MM.1S (cell line): ENCODE data around the gene TOX2.

ENCODE experiments used
- DNase-seq: peaks from one replicate; pipeline ENCODE4 v3.0.0-alpha.2; 2015
- H2AFZ ChIP-seq: fragments of 300-600 bp; sonication (generic); 2 replicates; pipeline ENCODE4 v1.6.0; 2016; ENCODE audit warnings: antibody characterized with exemption, low read length
- H3F3A ChIP-seq: fragments of 300-600 bp; sonication (generic); 2 replicates; pipeline ENCODE4 v1.6.1; 2016; ENCODE audit warnings: mild to moderate bottlenecking, antibody characterized with exemption, low read length, moderate library complexity, mixed read lengths; ENCODE audit not compliant: insufficient read depth
- H3K27ac ChIP-seq: fragments of 300-600 bp; sonication (generic); 2 replicates; pipeline ENCODE4 v1.5.1; 2016; ENCODE audit warnings: mild to moderate bottlenecking, low read length
- H3K27me3 ChIP-seq: fragments of 300-600 bp; sonication (generic); replicated peaks from 2 replicates; pipeline ENCODE4 v1.6.0; 2016; ENCODE audit warnings: low read length; ENCODE audit not compliant: insufficient read depth
- H3K36me3 ChIP-seq: fragments of 300-600 bp; sonication (generic); replicated peaks from 2 replicates; pipeline ENCODE4 v1.6.1; 2016; ENCODE audit warnings: mild to moderate bottlenecking, low read length, mixed read lengths; ENCODE audit not compliant: insufficient read depth
- H3K4me1 ChIP-seq: fragments of 300-600 bp; sonication (generic); 2 replicates; pipeline ENCODE4 v1.6.1; 2016; ENCODE audit warnings: low read length, mixed read lengths
- H3K4me2 ChIP-seq: fragments of 300-600 bp; sonication (generic); 2 replicates; pipeline ENCODE4 v1.6.0; 2016; ENCODE audit warnings: low read depth, low read length
- H3K4me3 ChIP-seq: fragments of 300-600 bp; sonication (generic); 2 replicates; pipeline ENCODE4 v1.5.1; 2016; ENCODE audit warnings: low read length, mixed read lengths
- H3K79me2 ChIP-seq: fragments of 300-600 bp; sonication (generic); 2 replicates; pipeline ENCODE4 v1.6.1; 2016; ENCODE audit warnings: mixed run types, low read length, mixed read lengths
- H3K9ac ChIP-seq: fragments of 300-600 bp; sonication (generic); 2 replicates; pipeline ENCODE4 v1.6.1; 2016; ENCODE audit warnings: low read length, mixed read lengths
- H3K9me2 ChIP-seq: fragments of 300-600 bp; sonication (generic); replicated peaks from 2 replicates; pipeline ENCODE4 v1.6.1; 2016; ENCODE audit warnings: mild to moderate bottlenecking, low read length, mixed read lengths; ENCODE audit not compliant: insufficient read depth
- H3K9me3 ChIP-seq: fragments of 300-600 bp; sonication (generic); replicated peaks from 2 replicates; pipeline ENCODE4 v1.6.1; 2016; ENCODE audit warnings: mild to moderate bottlenecking, low read length, mixed read lengths; ENCODE audit not compliant: insufficient read depth
- H4K20me1 ChIP-seq: fragments of 300-600 bp; sonication (generic); 2 replicates; pipeline ENCODE4 v1.6.1; 2016; ENCODE audit warnings: mild to moderate bottlenecking, low read length, moderate library complexity, mixed read lengths; ENCODE audit not compliant: insufficient read depth
- EZH2 ChIP-seq: fragments of 300-600 bp; sonication (generic); optimal IDR thresholded peaks from 2 replicates; pipeline ENCODE3; 2017; ENCODE audit warnings: low read depth, mild to moderate bottlenecking, antibody characterized with exemption, low read length, mixed read lengths
- EZH2phosphoT487 ChIP-seq: fragments of 300-600 bp; sonication (generic); IDR thresholded peaks from 2 replicates; pipeline ENCODE4 v1.6.1; 2018; ENCODE audit warnings: antibody characterized with exemption, low read length
- TF ChIP-seq, protein P1 (sequence below): fragments of 300-600 bp; sonication (generic); IDR thresholded peaks from 2 replicates; pipeline ENCODE4 v1.5.1; 2016; ENCODE audit warnings: antibody characterized with exemption, low read length, mixed read lengths

Gene TOX2

DNA sequence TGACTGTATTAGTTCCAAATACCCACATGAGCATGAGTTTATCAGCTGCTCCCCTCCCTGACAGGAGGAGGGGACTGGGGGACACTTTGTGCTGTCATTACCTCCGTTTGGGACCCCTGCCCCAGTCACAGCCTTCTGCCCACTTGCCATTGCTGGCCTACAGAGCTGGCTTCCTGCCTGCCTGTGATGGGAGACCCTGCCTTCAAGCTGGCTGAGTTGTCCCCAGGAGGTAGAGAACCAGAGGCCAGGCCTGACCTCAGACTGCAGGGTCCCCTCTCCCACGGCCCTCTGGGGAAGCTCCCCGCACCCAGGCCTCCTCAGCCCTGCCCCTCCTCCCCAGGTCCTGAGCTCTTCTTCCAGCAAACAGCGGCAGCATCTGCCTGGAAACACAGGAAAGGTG, 166.8 kb downstream of the TOX2 start:
- H3K27me3 ChIP-seq: no peaks in the 10 kb centered on the region
- H3F3A ChIP-seq: 0 out of 2 replicates have a peak, but pooled peaks cover 6% of the 10 kb centered on the region
- H3K27ac ChIP-seq: no peak overlapping the region
- H3K4me1 ChIP-seq: peaks cover 21% of the 10 kb centered on the region
- no peak for TF ChIP-seq EZH2
- H3K36me3 ChIP-seq: no peaks in the 10 kb centered on the region
- no peaks in the 10 kb centered on the region for H4K20me1 ChIP-seq
- no peaks in the 10 kb centered on the region for H3K9me2 ChIP-seq
- H3K4me3 ChIP-seq: no peak overlapping the region
- no peak for DNase-seq
- no peaks in the 10 kb centered on the region for H3K9me3 ChIP-seq
- no peak overlapping the region; the same call in 1 of the 2 replicates for H3K9ac ChIP-seq
- H3K4me2 ChIP-seq: no peak overlapping the region
- H3K79me2 ChIP-seq: no peaks in the 10 kb centered on the region
- no peak overlapping the region for H2AFZ ChIP-seq

DNA sequence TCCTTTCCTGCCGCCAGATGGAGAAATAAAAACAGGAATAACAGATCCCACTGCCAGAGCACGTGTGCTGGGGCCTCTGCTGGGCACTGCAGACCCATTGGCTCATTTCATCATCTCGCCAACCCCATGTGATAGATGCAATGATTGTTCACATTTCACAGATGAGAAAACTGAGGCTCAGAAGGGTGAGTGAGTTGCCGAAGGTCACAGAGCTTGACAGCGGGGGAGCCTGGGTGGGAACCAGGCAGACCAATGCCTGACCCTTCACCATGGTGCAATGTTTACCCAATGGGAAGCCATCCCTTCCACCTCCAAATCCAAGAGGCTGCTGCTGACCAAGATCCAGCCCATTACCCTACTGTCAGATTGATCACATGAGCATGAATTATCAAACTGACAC, 167.2 kb downstream of the TOX2 start:
- Histone ChIP-seq H4K20me1 (no peaks in the 10 kb centered on the region), H3K4me2 (no peak overlapping the region), H3K27ac (no peak overlapping the region), H3F3A (0 out of 2 replicates have a peak, but pooled peaks cover 6% of the 10 kb centered on the region), H3K79me2 (no peaks in the 10 kb centered on the region), H3K9me3 (no peaks in the 10 kb centered on the region), H3K36me3 (no peaks in the 10 kb centered on the region), H2AFZ (no peak overlapping the region), H3K9ac (no peak overlapping the region), H3K9me2 (no peaks in the 10 kb centered on the region), H3K4me1 (peaks cover 21% of the 10 kb centered on the region), H3K4me3 (no peak overlapping the region), H3K27me3 (no peaks in the 10 kb centered on the region)
- DNase-seq: no peak
- TF ChIP-seq, protein P1, sequence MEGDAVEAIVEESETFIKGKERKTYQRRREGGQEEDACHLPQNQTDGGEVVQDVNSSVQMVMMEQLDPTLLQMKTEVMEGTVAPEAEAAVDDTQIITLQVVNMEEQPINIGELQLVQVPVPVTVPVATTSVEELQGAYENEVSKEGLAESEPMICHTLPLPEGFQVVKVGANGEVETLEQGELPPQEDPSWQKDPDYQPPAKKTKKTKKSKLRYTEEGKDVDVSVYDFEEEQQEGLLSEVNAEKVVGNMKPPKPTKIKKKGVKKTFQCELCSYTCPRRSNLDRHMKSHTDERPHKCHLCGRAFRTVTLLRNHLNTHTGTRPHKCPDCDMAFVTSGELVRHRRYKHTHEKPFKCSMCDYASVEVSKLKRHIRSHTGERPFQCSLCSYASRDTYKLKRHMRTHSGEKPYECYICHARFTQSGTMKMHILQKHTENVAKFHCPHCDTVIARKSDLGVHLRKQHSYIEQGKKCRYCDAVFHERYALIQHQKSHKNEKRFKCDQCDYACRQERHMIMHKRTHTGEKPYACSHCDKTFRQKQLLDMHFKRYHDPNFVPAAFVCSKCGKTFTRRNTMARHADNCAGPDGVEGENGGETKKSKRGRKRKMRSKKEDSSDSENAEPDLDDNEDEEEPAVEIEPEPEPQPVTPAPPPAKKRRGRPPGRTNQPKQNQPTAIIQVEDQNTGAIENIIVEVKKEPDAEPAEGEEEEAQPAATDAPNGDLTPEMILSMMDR: no peak
- TF ChIP-seq EZH2phosphoT487 (no peak), EZH2 (no peak)

DNA sequence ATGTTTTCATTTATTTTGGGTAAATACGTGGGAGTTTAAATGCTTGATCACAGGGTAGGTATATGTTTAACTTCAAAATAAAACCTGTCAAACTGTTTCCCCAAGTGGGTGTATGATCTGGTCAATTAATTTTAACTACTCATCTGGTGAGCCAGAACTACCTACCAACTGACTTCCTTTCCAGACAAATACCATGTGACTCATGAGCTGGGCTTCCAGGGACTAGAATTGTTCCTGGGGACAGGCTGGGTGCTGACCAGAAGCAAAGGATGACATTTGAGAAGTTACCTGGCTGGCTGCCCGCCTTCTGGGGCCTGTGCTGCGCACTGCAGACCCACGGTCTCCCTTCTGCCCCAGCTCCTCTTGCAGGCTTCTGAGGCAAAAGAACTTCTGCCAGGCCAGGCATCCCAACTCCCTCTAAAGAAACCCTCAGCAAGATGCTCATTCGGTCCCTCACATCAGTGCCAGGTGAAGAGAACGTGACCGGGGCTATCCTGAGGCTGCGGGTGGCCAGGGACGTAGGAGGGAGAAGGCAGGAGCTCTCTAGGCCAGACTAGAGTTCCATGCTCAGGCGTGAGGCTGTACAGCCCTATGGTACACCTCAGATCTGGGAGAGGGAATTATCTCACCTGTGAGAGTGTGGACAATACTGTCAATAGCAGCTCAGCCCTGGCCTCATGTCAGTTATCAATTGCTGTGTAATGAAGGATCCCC, 168.7 kb downstream of the TOX2 start:
- no peaks in the 10 kb centered on the region for H3K79me2 ChIP-seq
- H2AFZ ChIP-seq: no peak overlapping the region
- H4K20me1 ChIP-seq: no peaks in the 10 kb centered on the region
- DNase-seq: no peak
- H3K4me2 ChIP-seq: no peak overlapping the region
- no peaks in the 10 kb centered on the region for H3K9me2 ChIP-seq
- no peaks in the 10 kb centered on the region for H3K36me3 ChIP-seq
- TF ChIP-seq EZH2 (no peak), EZH2phosphoT487 (no peak)
- TF ChIP-seq, protein P1: no peak
- H3K27me3 ChIP-seq: no peaks in the 10 kb centered on the region
- no peak overlapping the region for H3K4me3 ChIP-seq
- no peak overlapping the region for H3K27ac ChIP-seq
- 0 out of 2 replicates have a peak, but pooled peaks cover 6% of the 10 kb centered on the region for H3F3A ChIP-seq
- H3K4me1 ChIP-seq: peaks cover 21% of the 10 kb centered on the region
- H3K9ac ChIP-seq: no peak overlapping the region
- no peaks in the 10 kb centered on the region for H3K9me3 ChIP-seq

DNA sequence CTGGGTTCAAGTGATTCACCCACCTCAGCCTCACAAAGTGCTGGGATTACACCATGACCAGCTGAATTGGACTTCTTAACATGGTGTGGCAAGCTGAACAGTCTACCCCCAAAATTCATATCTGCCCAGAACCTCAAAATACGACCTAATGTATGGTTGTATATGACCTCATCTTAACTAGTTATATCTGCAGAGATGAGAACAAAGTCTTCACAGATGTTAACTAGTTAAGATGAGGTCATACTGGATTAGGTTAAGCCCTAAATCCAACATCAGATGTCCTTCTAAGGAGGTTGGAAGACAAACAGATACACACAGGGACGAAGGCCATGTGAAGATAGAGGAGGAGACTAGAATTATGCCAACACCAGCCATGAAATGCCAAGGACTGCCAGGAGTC, 169.8 kb downstream of the TOX2 start:
- Histone ChIP-seq H3K4me3 (no peak overlapping the region), H4K20me1 (no peaks in the 10 kb centered on the region), H3K9me2 (no peaks in the 10 kb centered on the region), H3K9me3 (no peaks in the 10 kb centered on the region), H3K27me3 (no peaks in the 10 kb centered on the region), H3K9ac (no peak overlapping the region), H3K4me1 (peaks cover 19% of the 10 kb centered on the region), H3K79me2 (no peaks in the 10 kb centered on the region), H3K27ac (no peak overlapping the region), H3F3A (0 out of 2 replicates have a peak, but pooled peaks cover 6% of the 10 kb centered on the region), H3K4me2 (no peak overlapping the region), H3K36me3 (no peaks in the 10 kb centered on the region), H2AFZ (no peak overlapping the region)
- DNase-seq: no peak
- TF ChIP-seq EZH2phosphoT487 (no peak), EZH2 (no peak)
- TF ChIP-seq, protein P1: no peak
